LNCAP (cell line): ENCODE measurements around the gene OR10A7.
A peak's percentile ranks its signal among the peaks of the same experiment; 100 is the strongest.

Source experiments
- CTCF ChIP-seq: fragments of 450-650 bp; IDR thresholded peaks from 2 replicates; pipeline ENCODE4 v1.5.1; 2017; ENCODE audit warnings: mild to moderate bottlenecking

The OR10A7 gene

GRCh38 chr12:55220725-55221124 lies at the start of gene OR10A7:
TSS of gene OR10A7 (plus strand) at chr12:55221025. CDS start at chr12:55221025, 0 bp downstream.
- TF ChIP-seq CTCF, result no peak

- TF ChIP-seq CTCF, result no peak
Measured at GRCh38 chr12:55171445-55171844, 49.4 kb upstream of the OR10A7 start.

- no peak for TF ChIP-seq CTCF
Measured at GRCh38 chr12:55172686-55173085, 48.1 kb upstream of the OR10A7 start.

GRCh38 chr12:55173456-55173855 lies 47.4 kb upstream of the OR10A7 start:
- TF ChIP-seq CTCF, result no peak

- no peak for TF ChIP-seq CTCF
Measured at GRCh38 chr12:55188573-55188972, 32.3 kb upstream of the OR10A7 start.

GRCh38 chr12:55188974-55189556 lies 31.8 kb upstream of the OR10A7 start:
- TF ChIP-seq CTCF, result peak; percentile 68

GRCh38 chr12:55194382-55194781 lies 26.4 kb upstream of the OR10A7 start:
- TF ChIP-seq CTCF, result no peak

GRCh38 chr12:55226523-55226922 lies 5.7 kb downstream of the OR10A7 start:
- TF ChIP-seq CTCF, result no peak
